Measurements from ENCODE around the gene TULP4. TPM values are rescaled to one million over a fixed set of nuclear protein-coding genes. Genes with fewer than 3 reads are reported as not detected.
A peak's percentile ranks its signal among the peaks of the same experiment; 100 is the strongest.

The TULP4 gene
- total and polyA plus RNA-seq, 8 donors = 1.7 to 237 (median 54.3) TPM

DNA sequence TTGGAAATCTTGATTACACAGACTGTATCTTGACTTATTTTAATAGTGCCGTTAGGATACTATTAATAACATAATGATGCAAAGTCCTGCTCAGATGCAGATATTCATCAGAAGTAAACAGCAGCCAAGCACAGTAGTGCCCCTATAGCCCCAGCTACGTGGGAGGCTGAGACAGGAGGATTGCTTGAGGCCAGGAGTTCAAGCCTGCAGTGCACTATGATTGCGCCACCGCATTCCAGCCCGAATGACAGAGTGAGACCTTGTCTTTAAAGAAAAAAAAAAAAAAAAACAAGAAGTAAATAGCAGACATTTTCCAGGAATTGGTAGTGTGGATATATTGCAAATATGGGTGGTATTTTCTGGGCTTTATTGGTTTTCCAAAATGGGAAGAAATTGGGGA, 61.8 kb downstream of the TULP4 start:
- TF ChIP-seq, protein P1, sequence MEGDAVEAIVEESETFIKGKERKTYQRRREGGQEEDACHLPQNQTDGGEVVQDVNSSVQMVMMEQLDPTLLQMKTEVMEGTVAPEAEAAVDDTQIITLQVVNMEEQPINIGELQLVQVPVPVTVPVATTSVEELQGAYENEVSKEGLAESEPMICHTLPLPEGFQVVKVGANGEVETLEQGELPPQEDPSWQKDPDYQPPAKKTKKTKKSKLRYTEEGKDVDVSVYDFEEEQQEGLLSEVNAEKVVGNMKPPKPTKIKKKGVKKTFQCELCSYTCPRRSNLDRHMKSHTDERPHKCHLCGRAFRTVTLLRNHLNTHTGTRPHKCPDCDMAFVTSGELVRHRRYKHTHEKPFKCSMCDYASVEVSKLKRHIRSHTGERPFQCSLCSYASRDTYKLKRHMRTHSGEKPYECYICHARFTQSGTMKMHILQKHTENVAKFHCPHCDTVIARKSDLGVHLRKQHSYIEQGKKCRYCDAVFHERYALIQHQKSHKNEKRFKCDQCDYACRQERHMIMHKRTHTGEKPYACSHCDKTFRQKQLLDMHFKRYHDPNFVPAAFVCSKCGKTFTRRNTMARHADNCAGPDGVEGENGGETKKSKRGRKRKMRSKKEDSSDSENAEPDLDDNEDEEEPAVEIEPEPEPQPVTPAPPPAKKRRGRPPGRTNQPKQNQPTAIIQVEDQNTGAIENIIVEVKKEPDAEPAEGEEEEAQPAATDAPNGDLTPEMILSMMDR (IDR thresholded peaks at IDR 0.05) = no peak
- TF ChIP-seq POLR2A (IDR thresholded peaks at IDR 0.05) = no peak
- no peak for TF ChIP-seq POLR2AphosphoS5 (IDR thresholded peaks at IDR 0.05)
- TF ChIP-seq EP300 (IDR thresholded peaks at IDR 0.05) = no peak
- H3K27me3 ChIP-seq = no peaks in the 10 kb centered on the region
- no peak overlapping the region for H3K4me3 ChIP-seq
- H3K27ac ChIP-seq = no peak overlapping the region
- DNase-seq = no peak
- intact Hi-C loops (cut with DNase I; ENCODE audit: low total_unique reads) = no loop called here
- WGBS, 5 donors = 72 to 84% (median 78%) methylated on average over 5 of the region's 5 CpGs
- no peaks in the 10 kb centered on the region for H3K9me3 ChIP-seq
- no peaks in the 10 kb centered on the region for H3K36me3 ChIP-seq
- H3K4me1 ChIP-seq = peaks cover 0 to 9% (median 2%) of the 10 kb centered on the region in 4 donors

DNA sequence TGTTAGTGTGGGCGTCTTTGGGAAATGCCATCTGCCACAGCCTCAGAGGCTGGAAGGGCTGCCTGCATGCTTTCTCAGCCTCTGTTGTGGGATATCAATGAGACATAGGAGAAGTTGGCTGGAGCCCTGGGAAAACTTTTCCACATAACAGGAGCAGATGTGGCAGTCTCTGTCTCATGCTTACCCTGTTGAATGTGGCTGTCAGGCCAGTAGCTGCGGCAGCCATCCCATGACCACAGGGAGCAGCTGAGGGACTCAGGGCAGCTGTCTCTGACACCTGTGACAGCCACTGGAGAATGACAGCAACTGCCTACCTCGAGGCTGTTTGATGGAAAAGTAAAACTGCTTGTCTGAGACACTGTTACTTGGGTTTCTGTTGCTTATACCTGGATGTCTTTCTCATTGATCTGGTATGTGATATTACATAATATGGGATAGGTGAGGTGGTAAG, 64.4 kb downstream of the TULP4 start:
- Histone ChIP-seq H3K27ac (no peak overlapping the region), H3K4me3 (no peak overlapping the region), H3K36me3 (no peaks in the 10 kb centered on the region), H3K9me3 (no peaks in the 10 kb centered on the region), H3K27me3 (no peaks in the 10 kb centered on the region), H3K4me1 (peaks cover 0 to 16% (median 2%) of the 10 kb centered on the region in 4 donors)
- TF ChIP-seq POLR2A (IDR thresholded peaks at IDR 0.05) (no peak), POLR2AphosphoS5 (IDR thresholded peaks at IDR 0.05) (no peak), EP300 (IDR thresholded peaks at IDR 0.05) (no peak)
- TF ChIP-seq, protein P1 (IDR thresholded peaks at IDR 0.05) = no peak
- no peak for DNase-seq
- intact Hi-C loops (cut with DNase I; ENCODE audit: low total_unique reads) = no loop called here
- WGBS, 5 donors = 71 to 94% (median 81%) methylated on average over 3 of the region's 3 CpGs

DNA sequence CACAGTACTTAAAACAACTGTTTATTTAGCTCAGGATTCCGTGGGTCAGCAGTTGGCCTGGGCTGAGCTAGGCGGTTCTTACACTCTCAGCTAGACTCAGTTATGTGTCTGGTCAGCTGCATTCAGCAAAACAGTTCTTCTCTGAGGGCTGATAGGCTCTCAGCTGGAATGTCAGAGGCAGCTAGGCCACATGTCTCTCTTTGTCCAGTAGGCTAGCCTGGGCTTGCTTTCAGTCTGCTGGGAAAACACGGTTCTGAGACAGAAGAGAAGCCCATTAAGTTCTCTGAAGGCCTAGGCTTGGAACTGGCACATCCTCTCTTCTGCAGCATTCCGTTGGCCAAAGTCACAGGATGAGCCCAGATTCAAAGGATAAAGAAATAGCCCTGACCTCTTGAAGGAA, 65.6 kb downstream of the TULP4 start:
- H3K27me3 ChIP-seq = no peaks in the 10 kb centered on the region
- H3K4me1 ChIP-seq = peaks cover 0 to 13% (median 2%) of the 10 kb centered on the region in 4 donors
- H3K36me3 ChIP-seq = no peaks in the 10 kb centered on the region
- no peak overlapping the region for H3K4me3 ChIP-seq
- 51 to 68% (median 58%) methylated on average over 4 of the region's 4 CpGs for WGBS, 5 donors
- TF ChIP-seq POLR2A (IDR thresholded peaks at IDR 0.05) (no peak), EP300 (IDR thresholded peaks at IDR 0.05) (no peak), POLR2AphosphoS5 (IDR thresholded peaks at IDR 0.05) (no peak)
- TF ChIP-seq, protein P1 (IDR thresholded peaks at IDR 0.05) = no peak
- no peak overlapping the region for H3K27ac ChIP-seq
- DNase-seq = peak in 1 of 2 donors; percentile 24
- intact Hi-C loops (cut with DNase I; ENCODE audit: low total_unique reads) = no loop called here
- no peaks in the 10 kb centered on the region for H3K9me3 ChIP-seq

DNA sequence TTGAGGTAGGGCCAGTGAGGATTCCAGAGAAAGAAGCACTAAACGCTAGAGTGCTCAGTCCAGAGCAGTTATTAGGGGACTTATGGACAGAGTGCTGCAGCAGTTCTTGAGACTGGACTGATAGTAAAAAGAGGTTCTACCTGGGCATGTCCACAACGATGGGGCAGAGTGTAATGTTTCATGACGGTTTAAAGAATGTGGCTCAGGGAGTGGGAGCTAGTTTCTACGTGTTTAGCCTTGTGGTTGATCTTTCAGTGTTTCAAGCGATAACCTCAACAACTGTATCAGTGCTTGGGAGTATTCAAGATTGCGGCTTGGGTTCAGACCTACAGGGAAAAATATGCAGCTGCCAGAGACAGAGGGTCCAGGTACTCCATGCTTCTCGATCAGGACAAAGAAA, 67.1 kb downstream of the TULP4 start:
- WGBS, 5 donors = 35 to 70% (median 53%) methylated on average over 7 of the region's 7 CpGs
- no peaks in the 10 kb centered on the region for H3K36me3 ChIP-seq
- H3K4me1 ChIP-seq = peaks cover 0 to 8% (median under 1%) of the 10 kb centered on the region in 4 donors
- no peaks in the 10 kb centered on the region for H3K27me3 ChIP-seq
- no peak overlapping the region for H3K27ac ChIP-seq
- intact Hi-C loops (cut with DNase I; ENCODE audit: low total_unique reads) = no loop called here
- no peak for TF ChIP-seq POLR2A (IDR thresholded peaks at IDR 0.05)
- TF ChIP-seq, protein P1 (IDR thresholded peaks at IDR 0.05) = no peak
- TF ChIP-seq EP300 (IDR thresholded peaks at IDR 0.05) = no peak
- TF ChIP-seq POLR2AphosphoS5 (IDR thresholded peaks at IDR 0.05) = no peak
- peak in 1 of 2 donors; percentile 35 for DNase-seq
- no peaks in the 10 kb centered on the region for H3K9me3 ChIP-seq
- H3K4me3 ChIP-seq = no peak overlapping the region
